Transverse colon (tissue), 4 donors: ENCODE results near the gene DKK1. TPM values are rescaled to one million over a fixed set of nuclear protein-coding genes. Genes with fewer than 3 reads are reported as not detected.

Experiments
- DNase-seq: peaks from one replicate; pipeline ENCODE4 v3.0.0-alpha.2; 2019
- H3K27ac ChIP-seq, 4 donors: fragments of 200-600 bp; sonication (generic); 2 replicates each; pipeline ENCODE4 v1.5.1; 2016 to 2018; ENCODE audit warnings: inconsistent platforms in 4 of 4
- H3K27me3 ChIP-seq: fragments of 200-600 bp; sonication (generic); 2 replicates; pipeline ENCODE4 v1.5.1; 2017; ENCODE audit warnings: inconsistent platforms
- H3K36me3 ChIP-seq, 4 donors: fragments of 200-600 bp; sonication (generic); 2 replicates each; pipeline ENCODE4 v1.5.1; 2017 to 2019; ENCODE audit warnings: inconsistent platforms in 4 of 4
- H3K4me1 ChIP-seq, 4 donors: fragments of 200-600 bp; sonication (generic); 2 replicates each; pipeline ENCODE4 v1.5.1; 2017 to 2020; ENCODE audit warnings: inconsistent platforms in 4 of 4
- H3K4me3 ChIP-seq, 4 donors: fragments of 200-600 bp; sonication (generic); 1 replicate in 1 of 4; 2 replicates in 3 of 4; pipeline versions ENCODE4 v1.5.1 to v1.6.1; 2017 to 2019; ENCODE audit warnings: inconsistent platforms in 4 of 4
- H3K9me3 ChIP-seq, 2 donors: fragments of 200-600 bp; sonication (generic); 2 replicates each; pipeline ENCODE4 v1.5.1; 2017 to 2019; ENCODE audit warnings: inconsistent platforms in 2 of 2
- CTCF ChIP-seq, 5 experiments: fragments of 200-600 bp in 3 of 5; fragments of 450-650 bp in 2 of 5; sonication (generic) in 3 of 5; IDR thresholded peaks; 1 replicate in 2 of 5; 2 replicates in 3 of 5; pipeline ENCODE4 v1.5.1; 2016 to 2017; ENCODE audit warnings: antibody characterized with exemption in 5 of 5, inconsistent platforms in 3 of 5, mild to moderate bottlenecking in 2 of 5, moderate library complexity in 1 of 5
- EP300 ChIP-seq: sonication (generic); formaldehyde crosslinking; IDR thresholded peaks from one replicate; pipeline ENCODE4 v1.6.1; 2017; ENCODE audit warnings: antibody characterized with exemption, low read depth
- POLR2A ChIP-seq: fragments of 450-650 bp; IDR thresholded peaks from one replicate; pipeline ENCODE4 v1.6.1; 2016; ENCODE audit warnings: antibody characterized with exemption, mild to moderate bottlenecking, moderate library complexity
- POLR2AphosphoS5 ChIP-seq, 3 donors: sonication (generic); formaldehyde crosslinking; IDR thresholded peaks; one replicate each; pipeline ENCODE4 v1.6.1; 2016; ENCODE audit warnings: antibody characterized with exemption in 3 of 3
- WGBS, 2 donors: methylation state at CpG; one replicate each; pipeline ENCODE4 v1.1.5; 2018; ENCODE audit warnings: low coverage in 1 of 2; 5-methylcytosine and 5-hydroxymethylcytosine counted together
- in situ Hi-C, 4 donors: fragments of 200-750 bp; cut with MboI; loops; one replicate each; pipeline versions ENCODE4 v1.15.0 to v1.15.1; 2017; ENCODE audit warnings: low sequenced_read_pairs in 3 of 4, low pct_ligation_motif_present in 1 of 4, low pct_unique_long_range_greater_than_20kb in 1 of 4
- intact Hi-C: fragments of 100-400 bp; cut with DNase I; formaldehyde crosslinking; loops from one replicate; pipeline ENCODE4 v1.15.1; 2023; ENCODE audit warnings: low total_unique reads
- total RNA-seq, 4 donors: library from RNA; depleted of rRNA; stranded (reverse); fragments of >200 nt; gene quantifications; one replicate each; pipeline ENCODE4 v1.1.0, GENCODE V29; 2016

The DKK1 gene
- total RNA-seq, 4 donors from 2014 or later, result 0.27 TPM; not detected in 3

GRCh38 chr10:52268790-52269189, 45.3 kb upstream of the DKK1 start:
- no peak for TF ChIP-seq CTCF (IDR thresholded peaks at IDR 0.05)
- TF ChIP-seq EP300, result no peak
- TF ChIP-seq POLR2A, result no peak
- Histone ChIP-seq H3K9me3 (no peaks in the 10 kb centered on the region), H3K4me1 (no peaks in the 10 kb centered on the region), H3K36me3 (no peaks in the 10 kb centered on the region), H3K27ac (no peak overlapping the region), H3K27me3 (no peaks in the 10 kb centered on the region), H3K4me3 (no peak overlapping the region)
- DNase-seq, result no peak
- intact Hi-C loops, result no loop called here
- WGBS, 2 donors, result 33 to 76% methylated on average over 1 to 2 of the region's 2 CpGs
- in situ Hi-C loops, result no loop called here

- intact Hi-C loops, result no loop called here
These were observed 44.8 kb upstream of the DKK1 start for GRCh38 chr10:52269233-52269632.

GRCh38 chr10:52276163-52276562, 37.9 kb upstream of the DKK1 start:
- in situ Hi-C loops (no loop called here), intact Hi-C loops (no loop called here)
- Histone ChIP-seq H3K27me3 (no peaks in the 10 kb centered on the region), H3K27ac (no peak overlapping the region), H3K36me3 (no peaks in the 10 kb centered on the region), H3K4me1 (no peaks in the 10 kb centered on the region), H3K9me3 (no peaks in the 10 kb centered on the region), H3K4me3 (no peak overlapping the region)
- DNase-seq, result no peak
- TF ChIP-seq EP300, result no peak
- TF ChIP-seq POLR2A, result no peak
- no peak for TF ChIP-seq POLR2AphosphoS5 (IDR thresholded peaks at IDR 0.05)
- no peak for TF ChIP-seq CTCF (IDR thresholded peaks at IDR 0.05)
- WGBS, 2 donors, result 35 to 60% methylated on average over 2 of the region's 2 CpGs

More at GRCh38 chr10:52269233-52269632, 44.8 kb upstream of the DKK1 start:
- in situ Hi-C loops, result no loop called here
- Histone ChIP-seq H3K4me3 (no peak overlapping the region), H3K27me3 (no peaks in the 10 kb centered on the region), H3K27ac (no peak overlapping the region), H3K36me3 (no peaks in the 10 kb centered on the region), H3K9me3 (no peaks in the 10 kb centered on the region), H3K4me1 (no peaks in the 10 kb centered on the region)
- DNase-seq, result no peak
- TF ChIP-seq POLR2AphosphoS5 (IDR thresholded peaks at IDR 0.05) (no peak), EP300 (no peak), CTCF (IDR thresholded peaks at IDR 0.05) (no peak), POLR2A (no peak)
- WGBS, 2 donors, result 74 to 81% methylated on average over 4 of the region's 4 CpGs

DNA sequence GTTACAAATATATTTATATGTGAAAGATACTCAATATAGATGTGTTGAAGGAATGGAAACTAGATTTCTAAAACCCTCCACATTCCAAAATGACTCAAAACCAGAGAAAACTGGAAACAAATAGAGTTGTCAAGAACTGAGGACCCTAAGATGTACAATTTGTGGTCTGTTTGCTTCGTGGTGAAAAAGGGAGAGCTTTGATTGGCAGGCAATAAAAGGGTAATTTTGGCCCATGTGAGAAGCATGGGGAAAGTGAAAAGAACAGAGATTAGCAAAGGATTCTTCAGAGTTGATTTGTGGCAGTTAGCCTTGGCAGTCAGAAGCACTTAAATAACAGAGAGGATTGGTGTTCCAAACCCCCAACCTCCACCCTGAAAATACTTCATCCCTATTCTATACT, 37.1 kb upstream of the DKK1 start:
- no peak overlapping the region for H3K4me3 ChIP-seq
- no peaks in the 10 kb centered on the region for H3K9me3 ChIP-seq
- no peak for TF ChIP-seq CTCF (IDR thresholded peaks at IDR 0.05)
- TF ChIP-seq POLR2A, result no peak
- TF ChIP-seq EP300, result no peak
- no peak for TF ChIP-seq POLR2AphosphoS5 (IDR thresholded peaks at IDR 0.05)
- DNase-seq, result no peak
- no peaks in the 10 kb centered on the region for H3K36me3 ChIP-seq
- H3K4me1 ChIP-seq, result no peaks in the 10 kb centered on the region
- intact Hi-C loops (no loop called here), in situ Hi-C loops (no loop called here)
- no peak overlapping the region for H3K27ac ChIP-seq
- H3K27me3 ChIP-seq, result no peaks in the 10 kb centered on the region
- WGBS, 2 donors, result 15 to 18% methylated on average over 1 of the region's 1 CpG
